ENCODE data around the gene SPACA6. TPM values are rescaled to one million over a fixed set of nuclear protein-coding genes. Genes with fewer than 3 reads are reported as not detected.

Gene SPACA6
- total and polyA plus RNA-seq, 10 of the 15 experiments (the other 5 are each of a cell fraction or from before 2014, with no cell fraction given) = 0.31 to 6.5 (median 1.7) TPM

DNA sequence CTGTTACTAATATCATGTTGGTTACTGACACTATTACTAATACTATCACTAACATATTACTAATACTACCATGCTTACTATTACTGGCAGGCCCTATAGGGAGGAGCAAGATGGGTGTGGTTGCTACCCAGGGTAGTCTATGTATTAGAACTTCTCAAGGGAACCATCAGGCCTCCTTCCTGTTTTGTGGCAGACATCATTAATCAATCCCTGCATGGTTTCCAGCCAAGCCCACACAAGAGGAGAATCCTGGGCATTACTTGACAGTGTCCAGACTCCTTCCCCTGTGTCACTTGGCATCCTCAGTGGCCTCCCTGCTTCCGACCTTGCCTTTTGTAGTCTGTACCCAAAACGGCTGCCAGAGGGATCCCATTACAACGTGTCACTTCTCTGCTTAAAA lies 21.7 kb downstream of the SPACA6 start:
- no TSS peak for BruUV-seq (replicated peaks)
- no peak overlapping the region for H3K9ac ChIP-seq (ENCODE audit: control insufficient read depth, insufficient read depth, low read length)
- ATAC-seq (no peak), FAIRE-seq (no peak), DNase-seq (ENCODE audit: low read depth, low spot score) (no peak)
- in situ Hi-C loops (cut with MboI) = no loop called here
- POLR2A ChIA-PET = no interaction called here
- no peak overlapping the region for H3K27ac ChIP-seq (ENCODE audit: control insufficient read depth, insufficient read depth)
- SMC1A ChIA-PET (ENCODE audit: uncharacterized antibody, unreplicated experiment) = no interaction called here
- WGBS (ENCODE audit: insufficient coverage, insufficient replicate concordance, low lambda C conversion rate, missing lambda C conversion rate) = 49% methylated on average over 3 of the region's 3 CpGs
- no peak overlapping the region for H3K4me2 ChIP-seq (ENCODE audit: control insufficient read depth, insufficient read depth)
- no peaks in the 10 kb centered on the region; the same call in 2 of the 3 replicates for H3K9me3 ChIP-seq (replicated peaks; ENCODE audit: control insufficient read depth, insufficient read depth, low read length)
- H3K79me2 ChIP-seq (ENCODE audit: control insufficient read depth, insufficient read depth, low read length) = no peaks in the 10 kb centered on the region
- no peak overlapping the region for H3K4me3 ChIP-seq
- H3K36me3 ChIP-seq (ENCODE audit: control insufficient read depth in 2 of 2, insufficient read depth in 2 of 2, low read length in 1 of 2) = no peaks in the 10 kb centered on the region
- RAD21 ChIA-PET (ENCODE audit: unreplicated experiment) = no interaction called here
- no peaks in the 10 kb centered on the region for H4K20me1 ChIP-seq (ENCODE audit: control insufficient read depth, insufficient read depth)
- TF ChIP-seq PAX8 (IDR thresholded peaks at IDR 0.05) (no peak), HDGF (IDR thresholded peaks at IDR 0.05) (no peak), SMAD1 (IDR thresholded peaks at IDR 0.05; ENCODE audit: low read depth, partially characterized antibody) (no peak)
- TF ChIP-seq, protein P1, sequence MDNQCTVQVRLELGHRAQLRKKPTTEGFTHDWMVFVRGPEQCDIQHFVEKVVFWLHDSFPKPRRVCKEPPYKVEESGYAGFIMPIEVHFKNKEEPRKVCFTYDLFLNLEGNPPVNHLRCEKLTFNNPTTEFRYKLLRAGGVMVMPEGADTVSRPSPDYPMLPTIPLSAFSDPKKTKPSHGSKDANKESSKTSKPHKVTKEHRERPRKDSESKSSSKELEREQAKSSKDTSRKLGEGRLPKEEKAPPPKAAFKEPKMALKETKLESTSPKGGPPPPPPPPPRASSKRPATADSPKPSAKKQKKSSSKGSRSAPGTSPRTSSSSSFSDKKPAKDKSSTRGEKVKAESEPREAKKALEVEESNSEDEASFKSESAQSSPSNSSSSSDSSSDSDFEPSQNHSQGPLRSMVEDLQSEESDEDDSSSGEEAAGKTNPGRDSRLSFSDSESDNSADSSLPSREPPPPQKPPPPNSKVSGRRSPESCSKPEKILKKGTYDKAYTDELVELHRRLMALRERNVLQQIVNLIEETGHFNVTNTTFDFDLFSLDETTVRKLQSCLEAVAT (IDR thresholded peaks at IDR 0.05) = peak; percentile 47; the same call in 1 of the 2 replicates
- TF ChIP-seq, protein P2, sequence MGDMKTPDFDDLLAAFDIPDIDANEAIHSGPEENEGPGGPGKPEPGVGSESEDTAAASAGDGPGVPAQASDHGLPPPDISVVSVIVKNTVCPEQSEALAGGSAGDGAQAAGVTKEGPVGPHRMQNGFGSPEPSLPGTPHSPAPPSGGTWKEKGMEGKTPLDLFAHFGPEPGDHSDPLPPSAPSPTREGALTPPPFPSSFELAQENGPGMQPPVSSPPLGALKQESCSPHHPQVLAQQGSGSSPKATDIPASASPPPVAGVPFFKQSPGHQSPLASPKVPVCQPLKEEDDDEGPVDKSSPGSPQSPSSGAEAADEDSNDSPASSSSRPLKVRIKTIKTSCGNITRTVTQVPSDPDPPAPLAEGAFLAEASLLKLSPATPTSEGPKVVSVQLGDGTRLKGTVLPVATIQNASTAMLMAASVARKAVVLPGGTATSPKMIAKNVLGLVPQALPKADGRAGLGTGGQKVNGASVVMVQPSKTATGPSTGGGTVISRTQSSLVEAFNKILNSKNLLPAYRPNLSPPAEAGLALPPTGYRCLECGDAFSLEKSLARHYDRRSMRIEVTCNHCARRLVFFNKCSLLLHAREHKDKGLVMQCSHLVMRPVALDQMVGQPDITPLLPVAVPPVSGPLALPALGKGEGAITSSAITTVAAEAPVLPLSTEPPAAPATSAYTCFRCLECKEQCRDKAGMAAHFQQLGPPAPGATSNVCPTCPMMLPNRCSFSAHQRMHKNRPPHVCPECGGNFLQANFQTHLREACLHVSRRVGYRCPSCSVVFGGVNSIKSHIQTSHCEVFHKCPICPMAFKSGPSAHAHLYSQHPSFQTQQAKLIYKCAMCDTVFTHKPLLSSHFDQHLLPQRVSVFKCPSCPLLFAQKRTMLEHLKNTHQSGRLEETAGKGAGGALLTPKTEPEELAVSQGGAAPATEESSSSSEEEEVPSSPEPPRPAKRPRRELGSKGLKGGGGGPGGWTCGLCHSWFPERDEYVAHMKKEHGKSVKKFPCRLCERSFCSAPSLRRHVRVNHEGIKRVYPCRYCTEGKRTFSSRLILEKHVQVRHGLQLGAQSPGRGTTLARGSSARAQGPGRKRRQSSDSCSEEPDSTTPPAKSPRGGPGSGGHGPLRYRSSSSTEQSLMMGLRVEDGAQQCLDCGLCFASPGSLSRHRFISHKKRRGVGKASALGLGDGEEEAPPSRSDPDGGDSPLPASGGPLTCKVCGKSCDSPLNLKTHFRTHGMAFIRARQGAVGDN (IDR thresholded peaks at IDR 0.05) = no peak
- intact Hi-C loops (cut with micrococcal nuclease; ENCODE audit: unreplicated experiment) = no loop called here
- no peak overlapping the region for H2AFZ ChIP-seq (ENCODE audit: control insufficient read depth, low read depth, low read length)
- H3K27me3 ChIP-seq (replicated peaks in 1 of 2; ENCODE audit: control insufficient read depth in 2 of 2, insufficient read depth in 2 of 2, low read length in 1 of 2) = no peaks in the 10 kb centered on the region
- CTCF ChIA-PET = no interaction called here
- H3K4me1 ChIP-seq (ENCODE audit: control insufficient read depth, insufficient read depth, low read length) = no peaks in the 10 kb centered on the region

Data from GM12878 (cell line).